ENCODE measurements around the gene HDHD2.

The HDHD2 gene

DNA sequence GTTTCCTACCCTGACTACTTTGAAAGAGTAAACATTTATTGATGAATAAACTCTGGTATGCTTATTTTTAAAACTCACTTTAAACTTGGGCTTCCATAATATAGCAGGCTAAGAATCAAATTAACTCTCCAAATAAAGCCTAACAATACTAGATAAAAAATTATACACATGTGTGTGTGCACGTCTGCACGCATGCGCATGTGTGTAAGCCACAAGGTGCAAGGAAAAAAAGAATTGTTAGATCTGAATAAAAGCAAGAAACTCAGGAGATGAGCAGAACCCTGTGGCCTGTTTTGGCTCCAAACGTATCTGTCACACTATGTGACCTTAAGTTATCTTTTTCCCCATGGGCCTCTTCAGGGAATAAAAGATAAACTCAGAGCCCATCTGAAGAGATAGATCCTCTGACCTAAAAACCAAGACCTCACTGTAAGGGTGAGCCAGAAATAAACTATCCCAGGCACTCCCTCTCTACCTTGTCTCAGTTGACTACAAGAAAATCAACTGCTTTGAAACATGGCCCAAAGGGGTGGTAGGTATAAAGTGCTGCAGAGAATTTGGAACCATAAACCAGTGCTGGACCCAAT is 6.3 kb downstream of the HDHD2 start:
- DNase-seq: no peak

DNA sequence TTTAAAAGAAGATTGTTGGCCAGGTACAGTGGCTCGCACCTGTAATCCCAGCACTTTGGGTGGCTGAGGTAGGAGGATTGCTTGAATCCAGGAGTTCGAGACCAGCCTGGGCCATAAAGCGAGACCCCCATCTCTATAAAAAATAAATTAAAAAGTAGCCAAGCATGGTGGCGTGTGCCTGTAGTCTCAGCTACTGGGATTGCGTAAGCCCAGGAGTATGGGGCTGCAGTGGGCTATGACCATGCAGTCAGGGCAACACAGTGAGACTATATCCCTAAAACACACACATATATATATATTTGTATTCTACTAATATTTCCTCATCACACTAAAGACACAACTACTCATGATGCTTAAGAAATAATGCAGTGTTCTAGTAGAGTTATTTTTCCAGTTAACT is 7.1 kb downstream of the HDHD2 start:
- no peak for DNase-seq

DNA sequence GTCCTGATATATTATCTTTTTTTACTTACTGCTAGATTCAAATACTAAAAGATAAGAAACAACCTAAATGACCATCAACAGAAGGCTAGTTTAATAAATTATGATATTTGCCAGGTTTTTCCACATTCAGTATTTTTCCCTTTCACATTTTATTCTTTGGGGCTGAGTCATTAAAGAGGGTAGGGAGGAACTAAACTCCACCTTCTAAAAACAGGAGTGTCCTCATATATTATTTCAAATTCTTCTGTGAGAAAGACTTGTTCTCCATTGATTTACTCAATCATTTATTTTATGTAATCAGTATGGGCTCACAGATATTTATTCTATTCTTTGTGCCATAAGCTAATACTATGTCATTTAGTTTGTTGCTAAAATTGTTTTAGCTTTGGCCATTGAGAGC is 9.0 kb downstream of the HDHD2 start:
- DNase-seq: no peak

DNA sequence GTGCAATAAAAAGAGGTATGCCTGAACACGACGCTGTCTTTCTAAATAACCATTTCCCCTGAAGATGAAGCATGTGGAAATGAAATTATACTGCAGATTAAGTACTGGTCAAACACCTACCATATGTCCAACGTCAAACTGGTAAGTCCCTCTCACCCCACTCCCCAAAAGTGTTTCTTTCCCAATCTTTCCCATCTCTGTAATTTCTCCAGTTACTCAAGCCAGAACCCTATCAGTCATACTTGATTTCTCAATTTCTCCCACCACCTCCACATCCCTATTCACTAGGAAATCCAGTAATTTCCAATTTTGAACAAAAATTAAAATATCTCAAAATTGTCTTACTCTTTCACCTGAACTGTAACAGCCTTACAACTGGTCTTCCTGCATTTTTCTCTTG is 29.2 kb downstream of the HDHD2 start:
- DNase-seq: no peak

DNA sequence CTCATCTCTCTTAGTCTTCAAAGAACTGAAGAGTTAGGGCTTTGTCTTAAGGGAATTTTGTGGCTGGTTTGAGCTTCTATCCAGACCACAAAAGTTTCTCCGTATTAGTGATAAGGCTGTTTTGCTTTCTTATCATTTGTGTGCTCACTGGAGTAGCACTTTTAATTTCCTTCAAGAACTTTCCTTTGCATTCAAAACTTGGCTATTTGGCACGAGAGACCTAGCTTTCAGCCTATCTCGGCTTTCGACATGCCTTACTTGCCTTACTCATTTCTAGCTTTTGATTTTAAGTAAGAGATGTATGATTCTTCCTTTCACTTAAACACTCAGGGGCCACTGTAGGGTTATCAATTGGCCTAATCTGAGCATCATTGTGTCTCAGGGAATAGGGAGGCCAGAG is 29.9 kb downstream of the HDHD2 start:
- no peak for DNase-seq

DNA sequence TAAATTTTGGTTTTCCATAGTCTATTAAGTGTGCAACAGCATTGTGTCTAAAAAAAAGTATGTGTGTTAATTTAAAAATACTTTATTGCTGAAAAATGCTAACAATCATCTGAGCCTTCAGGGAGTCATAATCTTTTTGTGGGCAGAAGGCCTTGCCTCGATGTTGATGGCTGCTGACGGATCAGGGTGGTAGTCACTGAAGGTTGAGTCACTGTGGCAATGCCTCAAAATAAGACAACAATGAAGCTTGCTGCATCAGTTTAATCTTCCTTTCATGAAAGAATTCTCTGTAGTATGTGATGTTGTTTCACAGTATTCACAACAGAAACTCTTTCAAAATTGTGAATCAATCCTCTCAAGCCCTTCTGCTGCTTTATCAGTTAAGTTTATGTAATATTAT is 31.3 kb downstream of the HDHD2 start:
- DNase-seq: no peak

DNA sequence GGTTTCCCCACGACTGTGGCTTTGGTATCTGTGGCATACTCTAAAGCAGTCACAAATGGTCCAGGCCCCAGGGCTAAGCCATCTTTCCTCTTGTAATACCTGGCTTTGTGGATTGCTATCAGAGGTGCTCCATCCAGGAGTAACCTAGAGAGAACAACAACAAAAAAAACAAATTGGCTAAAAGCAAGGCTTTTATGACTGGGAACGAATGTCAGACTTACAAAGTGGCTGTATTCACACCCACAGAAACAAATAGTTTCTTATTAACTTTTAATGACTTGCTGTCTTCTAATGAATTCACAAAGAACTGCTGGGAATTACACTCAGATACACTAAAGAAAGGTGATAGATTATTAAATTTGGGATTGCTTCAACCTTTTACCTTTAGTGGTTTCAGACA is 35.1 kb downstream of the HDHD2 start:
- no peak for DNase-seq

DNA sequence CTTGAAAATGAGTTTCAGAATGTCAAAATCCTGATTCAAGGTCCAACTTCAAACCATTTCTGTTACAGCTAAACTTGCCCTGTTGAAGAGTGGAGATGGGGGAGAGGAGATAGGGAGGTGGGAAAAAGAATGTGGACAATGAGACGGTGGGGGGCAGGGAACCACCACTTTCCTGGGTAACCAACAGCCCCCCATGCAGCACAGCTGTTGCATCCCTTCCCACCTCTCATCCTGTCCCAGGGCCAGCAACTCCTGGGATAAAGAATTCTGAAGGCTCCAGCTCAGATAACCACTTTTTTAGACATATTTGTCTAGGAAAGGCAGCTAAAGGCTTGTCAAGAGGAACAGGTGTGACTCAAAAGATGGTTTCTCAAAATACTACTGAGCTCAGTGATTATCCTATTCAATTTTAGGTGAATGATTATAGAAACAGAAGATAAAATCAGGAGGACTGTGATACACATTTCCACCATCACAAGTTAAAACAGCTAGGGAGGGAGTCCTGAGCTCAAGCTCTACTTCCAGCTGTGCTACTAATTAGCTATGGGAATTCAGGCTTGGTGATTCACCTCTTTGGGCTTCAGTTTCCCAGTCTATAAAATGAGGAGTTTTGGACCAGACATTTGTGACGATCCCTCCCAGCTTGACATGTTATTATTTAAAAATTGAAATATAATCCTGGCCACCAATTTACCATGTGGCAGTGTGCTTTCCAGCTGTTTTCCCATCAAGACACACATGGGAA is 36.3 kb downstream of the HDHD2 start:
- no peak for DNase-seq

DNA sequence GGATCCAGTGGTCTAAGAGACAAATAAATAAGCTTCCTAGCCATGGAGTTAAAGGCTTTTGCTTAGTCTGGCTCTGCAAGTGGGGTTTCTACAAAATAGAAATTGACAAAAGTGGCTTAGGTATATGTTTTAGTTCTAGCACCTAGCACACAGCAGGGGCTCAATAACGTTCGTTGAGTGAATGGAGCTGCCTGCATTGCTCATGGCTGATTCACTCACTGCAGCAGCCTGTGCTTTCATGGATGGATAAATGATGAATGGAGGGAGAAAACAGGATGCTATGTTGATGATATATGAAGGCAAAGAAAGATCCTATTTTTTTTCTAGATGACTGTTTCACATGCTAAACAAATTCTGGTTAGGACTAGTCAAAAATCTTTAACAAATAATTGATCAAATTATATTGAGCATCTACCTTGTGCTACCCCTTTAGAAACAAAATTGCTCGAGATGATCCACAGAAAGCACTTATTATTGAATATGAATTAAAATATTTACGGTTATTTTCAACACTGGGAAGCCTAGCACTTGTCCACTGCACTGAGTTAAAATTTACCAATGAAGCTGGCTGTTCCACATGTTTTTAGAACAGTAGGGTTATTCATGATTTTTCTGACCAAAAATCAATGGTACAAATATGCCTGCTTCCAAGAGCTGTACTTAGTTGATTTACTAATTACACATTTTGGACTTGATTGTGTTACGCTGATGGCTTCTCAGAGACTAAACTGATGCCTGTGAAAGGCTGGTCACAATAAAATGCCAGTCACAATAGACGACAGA is 39.6 kb downstream of the HDHD2 start:
- no peak for DNase-seq

DNA sequence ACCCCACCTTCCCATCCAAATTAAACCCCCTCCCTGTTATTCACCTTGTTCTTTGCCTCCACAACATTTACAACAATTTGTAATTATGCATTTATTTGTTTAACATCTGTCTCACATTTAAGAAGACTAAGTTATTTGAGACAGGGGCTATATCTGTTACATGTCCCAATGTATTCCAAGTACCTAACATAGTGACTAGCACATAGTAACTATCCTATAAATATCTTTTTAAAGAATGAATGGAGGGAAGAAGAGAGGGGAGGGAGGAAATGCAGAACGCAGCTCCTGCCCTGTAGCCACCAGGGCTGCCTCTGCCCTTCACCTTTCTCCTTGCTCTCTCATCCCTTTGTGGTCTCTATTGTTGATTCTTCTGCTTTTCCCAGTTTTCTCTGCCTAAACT is 40.6 kb downstream of the HDHD2 start:
- no peak for DNase-seq

DNA sequence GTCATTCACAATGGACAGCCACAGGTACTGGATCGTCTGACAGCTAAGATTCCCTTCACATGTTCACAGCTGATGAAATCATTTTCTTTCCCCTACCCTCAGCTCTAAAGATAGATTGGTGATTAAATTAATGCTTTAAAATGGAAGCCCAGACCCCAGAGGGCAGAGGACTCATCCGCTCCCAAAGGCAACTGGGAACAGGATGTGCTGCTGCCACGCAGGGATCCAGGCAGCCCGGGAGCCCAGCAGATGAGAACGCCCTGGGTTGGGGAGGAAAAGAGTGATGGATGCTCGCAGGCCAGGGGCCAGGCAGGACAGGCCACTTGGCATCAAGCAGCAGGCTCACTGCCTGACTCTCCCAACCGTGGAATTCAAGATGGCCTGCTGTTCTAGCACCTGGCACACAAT is 41.3 kb downstream of the HDHD2 start:
- DNase-seq: no peak

DNA sequence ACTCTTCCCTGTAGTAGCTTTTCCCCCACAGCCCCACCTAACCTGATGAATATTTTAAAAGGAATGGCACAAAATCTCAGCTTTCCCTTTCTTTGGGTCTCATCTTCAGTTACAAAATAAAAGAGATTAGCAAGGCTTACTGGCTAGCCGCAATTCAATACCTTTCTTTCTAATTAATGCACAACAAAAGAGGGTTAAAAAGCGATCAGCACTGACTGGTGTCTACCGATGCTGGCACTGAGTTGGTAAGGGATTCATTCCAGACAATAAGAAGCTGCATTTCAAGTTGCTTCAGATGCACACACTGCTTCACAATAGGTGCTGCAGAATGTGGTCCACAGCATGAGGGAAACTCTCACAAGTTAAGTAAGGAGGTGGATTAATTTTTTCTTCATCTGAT is 41.9 kb downstream of the HDHD2 start:
- DNase-seq: no peak

DNA sequence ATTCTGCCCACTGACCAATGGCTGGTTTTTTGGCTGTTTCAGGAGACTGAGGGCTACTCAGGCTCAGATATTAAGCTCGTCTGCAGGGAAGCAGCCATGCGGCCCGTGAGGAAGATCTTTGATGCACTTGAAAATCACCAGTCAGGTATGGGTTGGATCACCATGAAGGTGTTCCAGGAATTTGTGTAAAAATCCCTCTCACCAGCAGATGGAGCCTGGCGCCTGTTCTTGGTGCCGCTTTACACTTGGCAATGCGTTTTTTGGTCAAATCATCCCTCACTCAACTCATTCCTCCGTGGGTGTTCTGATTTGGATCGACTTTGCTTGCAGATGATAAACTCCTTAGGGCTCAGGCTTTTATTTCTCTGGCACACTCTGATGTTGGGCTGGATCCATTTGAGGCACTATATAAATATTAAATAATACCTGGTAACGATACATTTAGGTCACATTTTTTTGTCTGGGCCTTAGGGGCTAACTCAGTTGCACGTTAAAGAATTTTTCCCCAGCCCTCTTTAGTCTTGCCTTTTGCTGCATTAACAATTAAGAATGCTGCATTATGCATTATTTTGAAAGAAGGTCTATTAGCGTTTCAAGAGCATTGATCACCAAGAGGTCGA is 50.0 kb downstream of the HDHD2 start:
- peak; percentile 19 for DNase-seq

DNA sequence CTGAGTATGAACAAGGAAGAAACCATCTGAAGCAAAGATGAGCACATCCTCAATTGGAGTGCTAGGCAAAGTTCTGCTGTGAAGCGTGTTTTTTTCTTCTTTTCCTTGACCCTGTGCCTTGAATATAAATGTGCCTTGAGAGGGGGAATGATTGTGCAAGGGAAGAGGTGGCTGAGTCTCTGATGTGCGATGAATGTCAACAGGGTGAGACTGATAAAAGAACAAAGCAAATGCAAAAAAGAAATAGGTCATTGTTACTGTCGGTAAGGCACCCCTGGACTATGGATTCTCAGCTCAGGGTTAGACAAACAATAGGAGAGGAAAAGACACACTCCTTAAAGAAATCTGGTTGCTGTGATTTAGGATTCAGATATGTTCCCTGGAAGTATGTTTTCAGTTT is 54.5 kb downstream of the HDHD2 start:
- DNase-seq: no peak

DNA sequence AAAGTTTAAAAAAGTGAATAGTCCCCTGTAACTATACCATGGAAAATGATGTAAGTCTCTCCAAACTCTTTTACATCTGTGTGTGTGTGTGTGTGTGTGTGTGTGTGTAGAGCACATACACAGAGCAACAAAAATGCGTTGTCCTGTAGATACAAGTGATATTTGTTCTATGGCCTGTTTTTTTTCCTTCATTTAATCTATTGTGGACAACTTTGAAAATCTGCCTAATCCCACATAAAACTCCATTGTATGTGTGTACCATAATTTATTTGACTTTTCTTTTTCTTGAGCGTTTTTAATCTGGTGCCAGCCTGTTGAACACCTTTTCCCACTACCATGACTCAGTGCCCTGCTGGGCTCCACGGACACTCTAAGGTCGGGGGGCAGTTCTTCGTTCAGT is 62.6 kb downstream of the HDHD2 start:
- no peak for DNase-seq

DNA sequence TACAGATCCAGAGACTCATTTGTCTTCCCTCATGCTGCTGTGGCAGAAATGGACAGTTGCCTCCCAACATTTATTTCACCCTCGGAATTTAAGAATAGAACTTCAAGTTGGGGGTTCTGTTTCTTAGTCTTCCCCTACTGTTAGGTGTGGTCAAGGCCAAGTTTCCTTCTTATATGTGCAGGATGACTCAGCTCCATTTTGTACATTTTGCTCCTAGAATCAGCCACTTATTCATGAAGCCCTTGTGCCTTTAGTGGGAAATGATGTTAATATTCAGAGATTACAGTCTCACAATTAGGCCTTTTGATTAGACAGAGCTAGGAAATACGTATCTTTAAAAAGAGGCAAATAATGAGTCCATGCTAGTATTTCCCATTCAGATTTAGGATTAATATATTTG is 68.7 kb downstream of the HDHD2 start:
- DNase-seq: no peak

DNA sequence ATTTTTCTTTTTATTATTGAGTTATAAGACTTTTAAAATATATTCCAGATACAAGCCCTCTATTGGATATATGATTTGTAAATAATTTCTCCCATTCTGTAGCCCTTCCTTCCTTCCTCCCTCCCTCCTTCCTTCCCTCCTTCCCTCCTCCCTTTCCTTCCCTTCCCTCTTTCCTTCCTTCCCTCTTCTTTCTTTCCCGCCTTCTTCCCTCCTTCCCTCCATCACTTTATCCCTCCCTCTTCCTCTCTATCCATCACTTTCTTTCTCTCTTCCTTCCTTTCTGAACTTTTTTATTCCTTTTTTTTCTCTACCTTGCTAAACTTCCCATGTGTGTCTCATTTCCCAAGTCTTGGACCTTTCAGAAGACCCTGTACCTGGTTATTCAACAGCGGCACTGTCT is 69.4 kb downstream of the HDHD2 start:
- no peak for DNase-seq

DNA sequence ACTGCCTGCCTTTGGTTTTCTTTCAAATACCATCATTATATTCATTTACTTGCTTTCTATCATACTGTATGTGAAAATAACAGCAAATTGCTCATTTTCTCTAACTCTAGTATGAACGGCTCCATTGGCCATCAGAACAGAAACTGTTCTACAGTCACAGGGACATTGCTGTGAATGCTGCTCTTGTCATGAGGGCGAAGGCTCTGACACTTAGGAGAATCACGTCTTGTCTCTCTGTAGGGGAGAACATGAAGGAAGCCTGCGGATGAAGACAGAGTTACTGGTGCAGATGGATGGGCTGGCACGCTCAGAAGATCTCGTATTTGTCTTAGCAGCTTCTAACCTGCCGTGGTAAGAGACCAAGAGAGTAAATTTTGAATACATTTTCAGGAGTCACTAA is 73.2 kb downstream of the HDHD2 start:
- DNase-seq: no peak

DNA sequence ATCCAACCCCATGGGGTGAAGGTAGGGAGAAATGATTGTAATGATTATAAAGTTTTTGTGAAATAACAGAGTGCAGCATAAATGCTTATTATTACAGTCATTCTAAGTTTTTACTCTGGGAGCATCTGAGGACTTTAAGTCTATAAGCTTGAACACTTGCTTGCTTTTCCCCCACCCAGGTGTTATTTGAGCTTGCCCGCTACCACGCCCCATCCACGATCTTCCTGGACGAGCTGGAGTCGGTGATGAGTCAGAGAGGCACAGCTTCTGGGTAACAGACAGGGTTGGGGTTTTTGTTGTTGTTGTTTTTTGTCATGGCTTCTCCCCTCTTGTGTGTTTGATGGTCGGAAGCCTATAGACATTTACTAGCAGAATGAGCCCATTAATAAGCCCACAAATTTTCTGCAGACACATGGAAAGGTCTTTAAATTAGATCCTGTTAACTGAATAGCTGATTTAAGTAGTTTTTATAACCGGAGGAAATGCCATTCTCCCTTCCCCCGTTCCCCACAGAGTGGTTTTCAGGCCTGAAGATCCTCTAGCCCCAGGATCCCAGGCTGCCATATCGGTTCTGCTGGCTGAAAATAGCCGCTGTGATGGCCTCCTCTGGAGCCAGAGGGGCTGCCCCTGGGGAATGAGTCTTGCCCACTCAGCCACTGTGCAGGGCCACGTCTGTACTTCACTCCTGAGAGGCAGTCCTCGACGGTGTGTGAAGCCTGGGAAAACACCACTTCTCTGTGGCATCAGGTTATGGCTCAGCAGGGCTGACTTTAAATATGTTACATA is 75.0 kb downstream of the HDHD2 start:
- no peak for DNase-seq

DNA sequence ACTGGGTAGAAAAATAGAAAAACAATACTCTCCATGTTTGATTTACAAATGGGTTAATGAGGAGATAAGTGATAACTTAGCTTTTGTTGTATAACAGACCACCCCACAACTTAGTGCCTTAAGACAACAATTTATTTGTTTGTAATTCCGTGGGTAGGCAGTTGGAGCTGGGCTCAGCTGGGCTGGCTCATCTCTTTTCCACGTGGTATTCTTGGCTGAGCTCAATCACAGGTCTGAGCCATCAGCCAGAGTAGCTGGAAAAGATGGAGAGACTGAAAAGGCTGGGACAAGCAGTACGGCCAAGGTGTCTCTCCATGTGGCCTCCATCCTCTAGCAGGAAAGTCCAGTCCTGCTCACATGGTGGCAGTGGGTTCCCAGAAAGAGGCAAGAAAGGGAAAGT is 82.7 kb downstream of the HDHD2 start:
- DNase-seq: no peak

DNA sequence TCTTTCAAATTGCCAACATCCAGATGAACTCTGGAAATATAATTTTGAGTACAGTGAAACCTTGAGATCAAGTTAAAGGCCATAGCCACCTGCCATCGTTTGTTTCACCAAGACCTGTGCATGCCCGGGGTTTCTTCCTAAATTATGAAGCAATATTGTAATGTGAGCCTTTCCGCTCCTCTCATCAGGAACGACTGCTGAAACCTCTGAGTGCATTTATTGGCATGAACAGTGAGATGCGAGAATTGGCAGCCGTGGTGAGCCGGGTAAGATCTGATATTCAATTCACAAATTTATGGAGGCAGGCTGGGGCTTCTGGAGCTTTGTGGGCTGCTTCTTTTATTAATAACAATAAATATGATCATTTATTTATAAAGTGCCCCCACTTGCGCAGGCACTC is 87.2 kb downstream of the HDHD2 start:
- DNase-seq: no peak

DNA sequence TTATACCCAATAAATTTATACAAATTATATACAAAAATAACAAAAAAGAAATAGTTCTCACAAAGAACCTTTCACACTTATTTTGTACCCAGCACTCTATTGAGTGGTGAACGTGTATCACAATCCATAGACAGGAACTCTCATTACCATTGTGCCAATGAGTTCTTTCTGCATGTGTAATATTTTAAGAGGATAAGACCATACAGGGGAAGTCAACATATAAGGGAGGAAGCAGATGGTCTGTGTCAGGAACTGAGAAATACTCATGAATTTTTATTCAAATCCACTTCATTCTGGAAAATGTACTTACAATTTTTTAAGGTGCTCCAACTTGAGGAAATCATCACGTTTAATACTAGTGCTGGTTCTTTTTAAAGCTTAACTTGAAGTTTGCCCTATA is 87.8 kb downstream of the HDHD2 start:
- DNase-seq: no peak
